ENCODE measurements around the gene ATP5F1E. TPM values are rescaled to one million over a fixed set of nuclear protein-coding genes. Genes with fewer than 3 reads are reported as not detected.

The ATP5F1E gene
- total RNA-seq, 1 donor = 27.2 TPM

DNA sequence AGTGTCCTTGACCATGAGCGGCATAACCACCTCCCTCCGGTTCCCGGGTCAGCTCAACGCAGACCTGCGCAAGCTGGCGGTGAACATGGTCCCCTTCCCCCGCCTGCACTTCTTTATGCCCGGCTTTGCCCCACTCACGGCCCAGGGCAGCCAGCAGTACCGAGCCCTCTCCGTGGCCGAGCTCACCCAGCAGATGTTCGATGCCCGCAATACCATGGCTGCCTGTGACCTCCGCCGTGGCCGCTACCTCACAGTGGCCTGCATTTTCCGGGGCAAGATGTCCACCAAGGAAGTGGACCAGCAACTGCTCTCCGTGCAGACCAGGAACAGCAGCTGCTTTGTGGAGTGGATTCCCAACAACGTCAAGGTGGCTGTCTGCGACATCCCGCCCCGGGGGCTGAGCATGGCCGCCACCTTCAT, 8.0 kb downstream of the ATP5F1E start:
- no peak for DNase-seq (ENCODE audit: low read depth)
- TF ChIP-seq, protein P1, sequence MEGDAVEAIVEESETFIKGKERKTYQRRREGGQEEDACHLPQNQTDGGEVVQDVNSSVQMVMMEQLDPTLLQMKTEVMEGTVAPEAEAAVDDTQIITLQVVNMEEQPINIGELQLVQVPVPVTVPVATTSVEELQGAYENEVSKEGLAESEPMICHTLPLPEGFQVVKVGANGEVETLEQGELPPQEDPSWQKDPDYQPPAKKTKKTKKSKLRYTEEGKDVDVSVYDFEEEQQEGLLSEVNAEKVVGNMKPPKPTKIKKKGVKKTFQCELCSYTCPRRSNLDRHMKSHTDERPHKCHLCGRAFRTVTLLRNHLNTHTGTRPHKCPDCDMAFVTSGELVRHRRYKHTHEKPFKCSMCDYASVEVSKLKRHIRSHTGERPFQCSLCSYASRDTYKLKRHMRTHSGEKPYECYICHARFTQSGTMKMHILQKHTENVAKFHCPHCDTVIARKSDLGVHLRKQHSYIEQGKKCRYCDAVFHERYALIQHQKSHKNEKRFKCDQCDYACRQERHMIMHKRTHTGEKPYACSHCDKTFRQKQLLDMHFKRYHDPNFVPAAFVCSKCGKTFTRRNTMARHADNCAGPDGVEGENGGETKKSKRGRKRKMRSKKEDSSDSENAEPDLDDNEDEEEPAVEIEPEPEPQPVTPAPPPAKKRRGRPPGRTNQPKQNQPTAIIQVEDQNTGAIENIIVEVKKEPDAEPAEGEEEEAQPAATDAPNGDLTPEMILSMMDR (IDR thresholded peaks at IDR 0.05; ENCODE audit: insufficient read depth, low read depth, low read length) = no peak
- H3K4me3 ChIP-seq (ENCODE audit: low read depth, low read length) = no peak overlapping the region

DNA sequence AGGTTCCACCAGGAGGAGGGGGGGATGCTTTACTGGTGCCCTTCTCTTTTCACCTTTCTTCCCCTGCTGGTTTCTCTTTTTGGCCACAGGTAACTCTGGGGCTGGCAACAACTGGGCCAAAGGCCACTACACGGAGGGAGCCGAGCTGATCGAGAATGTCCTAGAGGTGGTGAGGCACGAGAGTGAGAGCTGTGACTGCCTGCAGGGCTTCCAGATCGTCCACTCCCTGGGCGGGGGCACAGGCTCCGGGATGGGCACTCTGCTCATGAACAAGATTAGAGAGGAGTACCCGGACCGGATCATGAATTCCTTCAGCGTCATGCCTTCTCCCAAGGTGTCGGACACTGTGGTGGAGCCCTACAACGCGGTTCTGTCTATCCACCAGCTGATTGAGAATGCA, 8.5 kb downstream of the ATP5F1E start:
- TF ChIP-seq, protein P1 (IDR thresholded peaks at IDR 0.05; ENCODE audit: insufficient read depth, low read depth, low read length) = no peak
- no peak overlapping the region for H3K4me3 ChIP-seq (ENCODE audit: low read depth, low read length)
- no peak for DNase-seq (ENCODE audit: low read depth)

GRCh38 chr20:59022754-59023153, 9.4 kb downstream of the ATP5F1E start:
- TF ChIP-seq, protein P1 (IDR thresholded peaks at IDR 0.05; ENCODE audit: insufficient read depth, low read depth, low read length) = no peak
- DNase-seq (ENCODE audit: low read depth) = no peak
- H3K4me3 ChIP-seq (ENCODE audit: low read depth, low read length) = no peak overlapping the region

DNA sequence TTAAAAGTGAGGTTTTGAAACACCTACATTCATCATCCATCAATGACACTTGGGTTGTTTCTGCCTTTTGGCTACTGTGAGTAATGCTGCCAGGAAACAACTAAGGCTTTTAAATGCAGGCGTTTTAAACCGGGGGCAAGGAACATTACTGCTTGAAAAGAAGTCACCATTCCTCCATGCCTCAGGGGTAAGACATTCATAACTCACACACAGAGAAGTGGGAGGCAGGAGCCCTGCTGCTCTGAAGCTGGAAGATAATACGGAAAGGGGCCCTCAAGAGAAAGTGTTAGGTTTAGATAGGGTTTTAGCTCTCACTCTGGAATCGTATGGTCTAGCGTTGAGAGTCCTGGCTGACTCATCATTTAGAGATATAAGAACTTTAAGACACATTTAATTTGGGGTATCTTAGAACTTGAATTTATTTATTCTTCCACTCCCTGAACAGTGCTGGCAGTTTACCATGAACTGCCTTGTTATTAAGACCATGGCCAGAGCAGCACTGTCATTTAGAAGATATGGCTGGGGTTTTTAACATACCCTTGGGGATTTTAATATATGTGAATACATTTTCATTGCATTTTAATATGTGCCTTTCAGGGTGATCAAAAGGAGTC, 11.1 kb downstream of the ATP5F1E start:
- TF ChIP-seq, protein P1 (IDR thresholded peaks at IDR 0.05; ENCODE audit: insufficient read depth, low read depth, low read length) = no peak
- DNase-seq (ENCODE audit: low read depth) = peak; percentile 34
- H3K4me3 ChIP-seq (ENCODE audit: low read depth, low read length) = no peak overlapping the region

DNA sequence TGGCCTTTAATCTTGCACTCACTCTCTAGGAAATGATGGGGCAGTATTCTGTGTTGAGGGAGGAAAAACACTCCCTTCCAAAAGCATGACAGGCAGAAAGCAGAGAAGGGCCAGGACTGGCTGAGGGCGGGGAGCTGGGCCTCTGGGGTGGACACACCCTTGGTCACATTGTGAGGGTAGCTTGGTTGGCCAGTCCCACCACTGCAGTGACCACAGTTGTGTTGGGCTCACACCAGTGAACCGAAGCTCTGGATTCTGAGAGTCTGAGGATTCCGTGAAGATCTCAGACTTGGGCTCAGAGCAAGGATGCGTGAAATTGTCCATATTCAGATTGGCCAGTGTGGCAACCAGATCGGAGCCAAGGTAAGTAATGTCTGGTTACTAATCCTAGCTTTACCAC, 12.9 kb downstream of the ATP5F1E start, which contains the start of gene TUBB1:
TSS of gene TUBB1 (plus strand) at position 213 of the 400 bp plus-strand sequence. CDS start at position 307, 94 bp downstream.
- DNase-seq (ENCODE audit: low read depth) = no peak
- no peak within 1 kb of the TSS for H3K4me3 ChIP-seq (ENCODE audit: low read depth, low read length)
- TF ChIP-seq, protein P1 (IDR thresholded peaks at IDR 0.05; ENCODE audit: insufficient read depth, low read depth, low read length) = no peak

GRCh38 chr20:59018817-59019216, 13.3 kb downstream of the ATP5F1E start:
- H3K4me3 ChIP-seq (ENCODE audit: low read depth, low read length) = no peak overlapping the region
- TF ChIP-seq, protein P1 (IDR thresholded peaks at IDR 0.05; ENCODE audit: insufficient read depth, low read depth, low read length) = no peak
- DNase-seq (ENCODE audit: low read depth) = no peak
